Measurements from ENCODE around the gene IQGAP1.
"Not testable (repeated sequence)": the region's sequence is repeated elsewhere in the genome, so short reads cannot be mapped to it uniquely, and the experiment has no call there.

DNA sequence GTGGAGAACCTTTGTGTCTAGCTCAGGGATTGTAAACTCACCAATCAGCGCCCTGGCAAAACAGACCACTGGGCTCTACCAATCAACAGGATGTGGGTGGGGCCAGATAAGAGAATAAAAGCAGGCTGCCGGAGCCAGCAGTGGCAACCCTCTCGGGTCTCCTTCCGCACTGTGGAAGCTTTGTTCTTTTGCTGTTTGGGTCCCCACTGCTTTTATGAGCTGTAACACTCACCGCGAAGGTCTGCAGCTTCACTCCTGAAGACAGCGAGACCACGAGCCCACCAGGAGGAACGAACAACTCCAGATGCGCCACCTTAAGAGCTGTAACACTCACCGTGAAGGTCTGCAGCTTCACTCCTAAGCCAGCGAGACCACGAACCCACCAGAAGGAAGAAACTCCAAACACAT lies 123.2 kb downstream of the IQGAP1 start:
- TF ChIP-seq, protein P1, sequence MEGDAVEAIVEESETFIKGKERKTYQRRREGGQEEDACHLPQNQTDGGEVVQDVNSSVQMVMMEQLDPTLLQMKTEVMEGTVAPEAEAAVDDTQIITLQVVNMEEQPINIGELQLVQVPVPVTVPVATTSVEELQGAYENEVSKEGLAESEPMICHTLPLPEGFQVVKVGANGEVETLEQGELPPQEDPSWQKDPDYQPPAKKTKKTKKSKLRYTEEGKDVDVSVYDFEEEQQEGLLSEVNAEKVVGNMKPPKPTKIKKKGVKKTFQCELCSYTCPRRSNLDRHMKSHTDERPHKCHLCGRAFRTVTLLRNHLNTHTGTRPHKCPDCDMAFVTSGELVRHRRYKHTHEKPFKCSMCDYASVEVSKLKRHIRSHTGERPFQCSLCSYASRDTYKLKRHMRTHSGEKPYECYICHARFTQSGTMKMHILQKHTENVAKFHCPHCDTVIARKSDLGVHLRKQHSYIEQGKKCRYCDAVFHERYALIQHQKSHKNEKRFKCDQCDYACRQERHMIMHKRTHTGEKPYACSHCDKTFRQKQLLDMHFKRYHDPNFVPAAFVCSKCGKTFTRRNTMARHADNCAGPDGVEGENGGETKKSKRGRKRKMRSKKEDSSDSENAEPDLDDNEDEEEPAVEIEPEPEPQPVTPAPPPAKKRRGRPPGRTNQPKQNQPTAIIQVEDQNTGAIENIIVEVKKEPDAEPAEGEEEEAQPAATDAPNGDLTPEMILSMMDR (IDR thresholded peaks at IDR 0.05): not testable (repeated sequence)
- TF ChIP-seq POLR2A (IDR thresholded peaks at IDR 0.05): not testable (repeated sequence)
